Peyer's patch (tissue), 4 donors: ENCODE results near the gene GNG12. TPM values are rescaled to one million over a fixed set of nuclear protein-coding genes. Genes with fewer than 3 reads are reported as not detected.

Source experiments
- DNase-seq, 3 donors: peaks; one replicate each; pipeline ENCODE4 v3.0.0-alpha.2; 2017 to 2019
- H3K27ac ChIP-seq, 4 donors: fragments of 200-600 bp; sonication (generic); one replicate each; pipeline ENCODE4 v1.5.1; 2016 to 2019
- H3K27me3 ChIP-seq, 2 donors: fragments of 200-600 bp; sonication (generic); one replicate each; pipeline ENCODE4 v1.5.1; 2019
- H3K36me3 ChIP-seq, 3 donors: fragments of 200-600 bp; sonication (generic); one replicate each; pipeline ENCODE4 v1.5.1; 2016 to 2019
- H3K4me1 ChIP-seq, 4 donors: fragments of 200-600 bp; sonication (generic); one replicate each; pipeline ENCODE4 v1.5.1; 2016 to 2019
- H3K4me3 ChIP-seq, 4 donors: fragments of 200-600 bp; sonication (generic); 1 replicate in 3 of 4; 2 replicates in 1 of 4; pipeline ENCODE4 v1.5.1; 2016 to 2019; ENCODE audit warnings: mild to moderate bottlenecking in 1 of 4
- H3K9me3 ChIP-seq, 4 donors: fragments of 200-600 bp; sonication (generic); one replicate each; pipeline ENCODE4 v1.5.1; 2016 to 2019; ENCODE audit warnings: mild to moderate bottlenecking in 1 of 4
- CTCF ChIP-seq, 6 experiments: fragments of 450-650 bp in 4 of 6; fragments of 200-600 bp in 2 of 6; sonication (generic) in 1 of 6; IDR thresholded peaks; one replicate each; pipeline ENCODE4 v1.5.1; 2017 to 2019; ENCODE audit warnings: antibody characterized with exemption in 6 of 6, mild to moderate bottlenecking in 3 of 6, moderate library complexity in 1 of 6
- POLR2A ChIP-seq, 2 donors: fragments of 450-650 bp; IDR thresholded peaks; one replicate each; pipeline ENCODE4 v1.5.1; 2017; ENCODE audit warnings: antibody characterized with exemption in 2 of 2, mild to moderate bottlenecking in 2 of 2, moderate library complexity in 2 of 2
- total RNA-seq, 4 donors: library from RNA; depleted of rRNA; stranded (reverse); fragments of >200 nt; gene quantifications; one replicate each; pipeline ENCODE4 v1.1.0, GENCODE V29; 2016

GNG12 gene
- total RNA-seq, 4 donors from 2014 or later = 61.9 to 271 (median 165) TPM

- Histone ChIP-seq H3K9me3 (no peaks in the 10 kb centered on the region), H3K4me1 (peaks cover 0 to 18% (median 2%) of the 10 kb centered on the region in 4 donors), H3K27me3 (no peaks in the 10 kb centered on the region), H3K36me3 (peaks cover 0 to 20% (median 3%) of the 10 kb centered on the region in 3 donors), H3K4me3 (no peak overlapping the region), H3K27ac (no peak overlapping the region)
- no peak for DNase-seq
- no peak for TF ChIP-seq CTCF (IDR thresholded peaks at IDR 0.05)
- TF ChIP-seq POLR2A (IDR thresholded peaks at IDR 0.05) = no peak
Observed at GRCh38 chr1:67691712-67692111, 141.6 kb downstream of the GNG12 start.

DNA sequence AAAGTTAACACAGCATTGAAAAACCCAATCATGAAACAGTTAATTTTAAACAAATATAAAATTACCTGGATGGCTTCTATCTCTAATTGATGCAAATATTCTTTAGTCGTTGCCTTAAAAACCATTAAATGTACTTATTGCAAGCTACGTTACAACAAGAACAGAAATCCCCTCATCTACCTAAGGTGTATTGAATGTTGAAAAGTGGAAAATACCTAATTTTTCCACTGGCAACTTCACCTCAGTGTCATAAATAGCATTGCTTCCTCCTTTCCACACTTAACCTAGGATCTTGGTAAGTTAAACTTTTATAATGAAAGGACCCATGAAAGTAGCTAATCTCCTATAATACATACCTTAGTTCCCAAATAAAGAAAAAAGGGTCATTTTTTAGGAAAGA is 142.9 kb downstream of the GNG12 start:
- Histone ChIP-seq H3K4me1 (peaks cover 0 to 18% (median 4%) of the 10 kb centered on the region in 4 donors), H3K27ac (no peak overlapping the region), H3K9me3 (no peaks in the 10 kb centered on the region), H3K27me3 (no peaks in the 10 kb centered on the region), H3K4me3 (no peak overlapping the region), H3K36me3 (peaks cover 0 to 20% (median 3%) of the 10 kb centered on the region in 3 donors)
- no peak for DNase-seq
- no peak for TF ChIP-seq CTCF (IDR thresholded peaks at IDR 0.05)

DNA sequence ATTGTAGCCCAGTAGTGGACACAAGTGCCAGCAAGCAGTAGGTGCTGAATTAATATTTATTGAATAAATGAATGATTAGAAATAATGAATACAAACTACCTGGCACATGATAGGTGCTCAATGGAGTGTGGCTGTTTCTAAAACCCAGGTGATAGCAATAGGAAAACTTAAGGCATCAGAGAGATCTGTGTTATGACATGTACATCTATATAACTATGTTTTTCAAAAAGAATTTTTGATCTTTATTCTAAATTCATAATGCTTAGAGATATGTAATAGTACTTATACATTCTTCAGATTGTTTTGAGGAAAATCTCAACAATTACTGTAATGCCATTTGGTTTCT is 143.3 kb downstream of the GNG12 start:
- Histone ChIP-seq H3K27ac (no peak overlapping the region), H3K4me1 (peaks cover 0 to 18% (median 4%) of the 10 kb centered on the region in 4 donors), H3K36me3 (peaks cover 0 to 20% (median 3%) of the 10 kb centered on the region in 3 donors), H3K4me3 (no peak overlapping the region), H3K9me3 (no peaks in the 10 kb centered on the region), H3K27me3 (no peaks in the 10 kb centered on the region)
- no peak for TF ChIP-seq CTCF (IDR thresholded peaks at IDR 0.05)
- TF ChIP-seq POLR2A (IDR thresholded peaks at IDR 0.05) = no peak
- no peak for DNase-seq

- no peaks in the 10 kb centered on the region for H3K27me3 ChIP-seq
- H3K9me3 ChIP-seq = no peaks in the 10 kb centered on the region
- H3K27ac ChIP-seq = no peak overlapping the region
- peaks cover 0 to 20% (median 3%) of the 10 kb centered on the region in 3 donors for H3K36me3 ChIP-seq
- TF ChIP-seq CTCF (IDR thresholded peaks at IDR 0.05) = no peak
- TF ChIP-seq POLR2A (IDR thresholded peaks at IDR 0.05) = no peak
- no peak overlapping the region for H3K4me3 ChIP-seq
- peaks cover 0 to 18% (median 4%) of the 10 kb centered on the region in 4 donors for H3K4me1 ChIP-seq
- no peak for DNase-seq
Observed at GRCh38 chr1:67689267-67690017, 143.8 kb downstream of the GNG12 start.

- Histone ChIP-seq H3K27ac (no peak overlapping the region), H3K9me3 (no peaks in the 10 kb centered on the region), H3K4me3 (no peak overlapping the region), H3K36me3 (peaks cover 0 to 20% (median 3%) of the 10 kb centered on the region in 3 donors), H3K4me1 (peaks cover 0 to 25% (median 6%) of the 10 kb centered on the region in 4 donors), H3K27me3 (no peaks in the 10 kb centered on the region)
- no peak for DNase-seq
- TF ChIP-seq CTCF (IDR thresholded peaks at IDR 0.05) (no peak), POLR2A (IDR thresholded peaks at IDR 0.05) (no peak)
Observed at GRCh38 chr1:67688526-67689219, 144.6 kb downstream of the GNG12 start.
